GM12875 (cell line): ENCODE results near the gene PACRG.

Source experiments
- H3K4me3 ChIP-seq: one replicate; pipeline ENCODE4 v1.5.1; 2011; ENCODE audit warnings: low read depth, low read length, control low read depth
- TF ChIP-seq, protein P1 (sequence below): IDR thresholded peaks from 2 replicates; pipeline ENCODE4 v1.5.1; 2011; ENCODE audit warnings: low read depth, mild to moderate bottlenecking, control low read depth, inconsistent platforms, low read length, moderate library complexity, borderline replicate concordance; ENCODE audit not compliant: insufficient read depth

PACRG gene

GRCh38 chr6:163324326-163324687 lies 596.5 kb downstream of the PACRG start:
- H3K4me3 ChIP-seq: no peak overlapping the region
- TF ChIP-seq, protein P1, sequence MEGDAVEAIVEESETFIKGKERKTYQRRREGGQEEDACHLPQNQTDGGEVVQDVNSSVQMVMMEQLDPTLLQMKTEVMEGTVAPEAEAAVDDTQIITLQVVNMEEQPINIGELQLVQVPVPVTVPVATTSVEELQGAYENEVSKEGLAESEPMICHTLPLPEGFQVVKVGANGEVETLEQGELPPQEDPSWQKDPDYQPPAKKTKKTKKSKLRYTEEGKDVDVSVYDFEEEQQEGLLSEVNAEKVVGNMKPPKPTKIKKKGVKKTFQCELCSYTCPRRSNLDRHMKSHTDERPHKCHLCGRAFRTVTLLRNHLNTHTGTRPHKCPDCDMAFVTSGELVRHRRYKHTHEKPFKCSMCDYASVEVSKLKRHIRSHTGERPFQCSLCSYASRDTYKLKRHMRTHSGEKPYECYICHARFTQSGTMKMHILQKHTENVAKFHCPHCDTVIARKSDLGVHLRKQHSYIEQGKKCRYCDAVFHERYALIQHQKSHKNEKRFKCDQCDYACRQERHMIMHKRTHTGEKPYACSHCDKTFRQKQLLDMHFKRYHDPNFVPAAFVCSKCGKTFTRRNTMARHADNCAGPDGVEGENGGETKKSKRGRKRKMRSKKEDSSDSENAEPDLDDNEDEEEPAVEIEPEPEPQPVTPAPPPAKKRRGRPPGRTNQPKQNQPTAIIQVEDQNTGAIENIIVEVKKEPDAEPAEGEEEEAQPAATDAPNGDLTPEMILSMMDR: no peak

GRCh38 chr6:163324688-163325389 lies 597.1 kb downstream of the PACRG start:
- TF ChIP-seq, protein P1: no peak
- H3K4me3 ChIP-seq: no peak overlapping the region

DNA sequence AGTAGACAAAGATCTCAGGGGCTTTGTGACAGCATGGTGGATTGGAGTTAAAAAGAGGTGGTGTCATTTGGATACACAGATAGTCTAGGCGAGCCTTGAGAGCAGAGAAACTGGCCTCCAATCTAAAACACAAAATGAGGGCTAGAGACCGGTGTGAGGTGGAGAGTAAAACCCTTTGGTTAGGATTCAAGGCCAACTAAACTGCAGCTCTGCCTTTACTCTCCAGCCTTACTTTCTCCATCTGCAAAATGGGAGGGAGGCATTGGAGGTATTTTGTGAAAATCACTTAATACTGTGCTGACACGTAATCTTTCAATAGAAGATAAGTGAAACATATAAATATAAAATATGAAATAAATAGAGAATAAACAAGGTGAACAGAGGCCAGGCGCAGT lies 597.6 kb downstream of the PACRG start:
- TF ChIP-seq, protein P1: no peak
- no peak overlapping the region for H3K4me3 ChIP-seq

DNA sequence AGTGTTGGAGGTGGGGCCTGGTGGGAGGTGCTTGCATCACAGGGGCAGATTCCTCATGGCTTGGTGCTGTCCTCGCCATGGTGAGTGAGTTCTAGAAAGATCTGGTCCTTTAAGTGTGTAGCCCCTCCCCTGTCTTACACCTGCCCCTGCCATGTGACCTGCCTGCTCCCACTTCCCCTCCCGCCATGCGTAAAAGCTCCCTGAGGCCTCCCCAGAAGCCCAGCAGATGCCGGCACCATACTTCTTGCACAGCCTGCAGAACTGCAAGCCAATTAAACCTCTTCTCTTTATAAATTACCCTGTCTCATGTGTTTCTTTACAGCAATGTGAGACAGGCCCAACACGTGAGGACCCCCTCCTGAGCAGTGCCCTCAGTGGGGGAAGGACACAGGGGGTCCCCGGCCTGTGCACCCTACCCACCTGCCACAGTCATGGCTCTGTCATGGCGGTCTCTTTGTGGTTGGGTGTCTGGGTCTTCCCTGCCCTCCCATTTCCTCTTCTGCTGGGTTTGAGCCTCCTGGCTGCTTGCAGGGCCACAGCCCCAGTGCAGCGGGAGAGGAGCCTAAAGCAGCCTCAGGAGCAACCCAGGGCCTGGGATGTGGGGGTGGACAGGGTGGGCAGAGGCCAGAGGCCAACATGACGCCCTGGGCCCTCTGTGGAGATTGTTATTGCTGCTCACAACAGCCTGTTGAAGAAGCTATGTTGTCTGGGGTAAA lies 599.5 kb downstream of the PACRG start:
- TF ChIP-seq, protein P1: no peak
- no peak overlapping the region for H3K4me3 ChIP-seq

DNA sequence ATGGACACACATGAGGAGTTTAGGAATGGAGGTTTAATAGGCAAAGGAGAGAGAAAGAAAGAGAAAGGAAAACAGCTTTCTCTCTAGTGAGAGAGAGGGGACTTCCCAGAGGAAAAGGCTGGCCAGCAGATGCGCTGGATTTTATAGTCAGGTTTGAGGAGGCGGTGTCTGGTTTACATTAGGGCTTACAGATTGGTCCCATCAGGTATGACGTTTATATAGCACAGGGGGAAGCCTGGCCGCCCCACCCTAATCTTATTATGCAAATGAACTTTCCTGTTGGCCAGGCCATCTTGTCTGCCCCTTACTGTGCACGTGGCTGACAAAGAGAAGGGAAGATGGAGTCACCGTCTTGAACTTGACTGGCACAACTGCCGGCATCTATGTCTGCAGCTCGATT lies 600.1 kb downstream of the PACRG start:
- TF ChIP-seq, protein P1: no peak
- H3K4me3 ChIP-seq: no peak overlapping the region

- H3K4me3 ChIP-seq: no peak overlapping the region
- TF ChIP-seq, protein P1: no peak
Measured at GRCh38 chr6:163328411-163328810, 600.6 kb downstream of the PACRG start.

GRCh38 chr6:163329991-163330390 lies 602.2 kb downstream of the PACRG start:
- no peak overlapping the region for H3K4me3 ChIP-seq
- TF ChIP-seq, protein P1: no peak
